K562 (cell line): ENCODE measurements around the gene SLC24A3. TPM values are rescaled to one million over a fixed set of nuclear protein-coding genes. Genes with fewer than 3 reads are reported as not detected.

ENCODE experiments used
- ATF3 ChIP-seq, 2 experiments: fragments of 450-650 bp in 1 of 2; sonication (generic) in 1 of 2; formaldehyde crosslinking in 1 of 2; IDR thresholded peaks in 1 of 2; conservative IDR thresholded peaks in 1 of 2; 2 replicates each; pipeline versions ENCODE4 v1.6.1 to v1.8.1; 2016 to 2023; ENCODE audit warnings: mild to moderate bottlenecking in 2 of 2, moderate library complexity in 2 of 2, inconsistent platforms in 1 of 2, missing genetic modification reagents in 1 of 2
- BDP1 ChIP-seq: IDR thresholded peaks from 3 replicates; pipeline ENCODE4 v1.6.1; 2011; ENCODE audit not compliant: insufficient read length, insufficient read depth
- EGR1 ChIP-seq: fragments of 450-650 bp; conservative IDR thresholded peaks from 2 replicates; pipeline ENCODE4 v1.6.1; 2017; ENCODE audit warnings: mild to moderate bottlenecking
- EHMT2 ChIP-seq: fragments of 450-650 bp; IDR thresholded peaks from 2 replicates; pipeline ENCODE4 v1.6.1; 2018; ENCODE audit warnings: antibody characterized with exemption
- HNRNPH1 ChIP-seq: fragments of 200-400 bp; formaldehyde crosslinking; optimal IDR thresholded peaks from 2 replicates; pipeline ENCODE3; 2017; ENCODE audit warnings: low read depth, mild to moderate bottlenecking, low read length, moderate library complexity
- ILK ChIP-seq: fragments of 450-650 bp; IDR thresholded peaks from 2 replicates; pipeline ENCODE4 v1.6.1; 2016; ENCODE audit warnings: missing genetic modification characterization, low read depth, mild to moderate bottlenecking, missing compliant biosample characterization, moderate library complexity, borderline replicate concordance
- JUNB ChIP-seq: fragments of 450-650 bp; formaldehyde crosslinking; conservative IDR thresholded peaks from 2 replicates; pipeline ENCODE4 v1.4.0; 2020; ENCODE audit warnings: mild to moderate bottlenecking
- KDM5B ChIP-seq: fragments of 200-600 bp; sonication (generic); IDR thresholded peaks from 2 replicates; pipeline ENCODE4 v1.6.1; 2012; ENCODE audit warnings: low read depth, mild to moderate bottlenecking, moderate library complexity, low read length, control low read depth, inconsistent platforms; ENCODE audit not compliant: insufficient replicate concordance
- MTF1 ChIP-seq: fragments of 250-450 bp; sonication (Bioruptor Pico); IDR thresholded peaks from 2 replicates; pipeline ENCODE4 v1.9.0; 2021; ENCODE audit warnings: moderate library complexity, mild to moderate bottlenecking, inconsistent platforms, borderline replicate concordance
- PATZ1 ChIP-seq: fragments of 250-450 bp; sonication (Bioruptor Pico); IDR thresholded peaks from 2 replicates; pipeline ENCODE4 v1.5.0; 2020; ENCODE audit warnings: mild to moderate bottlenecking, borderline replicate concordance
- RAD21 ChIP-seq, 2 experiments: fragments of 250-450 bp in 1 of 2; fragments of 450-650 bp in 1 of 2; sonication (Bioruptor Pico) in 1 of 2; formaldehyde crosslinking in 1 of 2; IDR thresholded peaks in 1 of 2; conservative IDR thresholded peaks in 1 of 2; 2 replicates each; pipeline versions ENCODE4 v1.4.0 to v1.8.0; 2020 to 2022; ENCODE audit warnings: mild to moderate bottlenecking in 2 of 2, moderate library complexity in 1 of 2
- TFAM ChIP-seq: fragments of 250-450 bp; sonication (Bioruptor Pico); conservative IDR thresholded peaks from 2 replicates; pipeline ENCODE4 v1.5.0; 2021; ENCODE audit warnings: mild to moderate bottlenecking, moderate library complexity
- ZBTB11 ChIP-seq, 3 experiments: fragments of 200-800 bp in 1 of 3; fragments of 250-450 bp in 1 of 3; fragments of 450-650 bp in 1 of 3; sonication (Bioruptor Pico) in 1 of 3; sonication (Bioruptor generic) in 1 of 3; formaldehyde crosslinking in 1 of 3; IDR thresholded peaks; 2 replicates each; pipeline versions ENCODE4 v1.6.1 to v1.8.0; 2016 to 2022; ENCODE audit warnings: mild to moderate bottlenecking in 2 of 3, missing genetic modification characterization in 2 of 3, missing compliant biosample characterization in 1 of 3, moderate library complexity in 1 of 3
- ZNF124 ChIP-seq: sonication (generic); formaldehyde crosslinking; IDR thresholded peaks from 2 replicates; pipeline ENCODE4 v1.8.1; 2022; ENCODE audit warnings: missing genetic modification reagents
- ZNF24 ChIP-seq: fragments of 450-650 bp; IDR thresholded peaks from 2 replicates; pipeline ENCODE4 v1.6.1; 2016
- ZNF511 ChIP-seq: sonication (generic); formaldehyde crosslinking; IDR thresholded peaks from 2 replicates; pipeline ENCODE4 v1.8.0; 2022; ENCODE audit warnings: mild to moderate bottlenecking, missing genetic modification reagents
- ZSCAN29 ChIP-seq: fragments of 450-650 bp; IDR thresholded peaks from 2 replicates; pipeline ENCODE4 v1.6.1; 2017
- polyA plus RNA-seq, 8 experiments: library from polyadenylated mRNA; depleted of rRNA in 4 of 8; stranded (reverse) in 5 of 8; unstranded in 3 of 8; fragments of >200 nt; fragmentation: Nextera tagmentation in 2 of 8; fragmentation: Illumina TruSeq in 1 of 8; extraction: Ambion mirVana in 2 of 8; extraction: Trizol in 1 of 8; gene quantifications; 2 replicates each; pipeline versions ENCODE4 v1.2.1 to v1.2.3, GENCODE V29; 2011 to 2014; ENCODE audit warnings: inconsistent platforms in 1 of 8, missing spikeins in 1 of 8
- total RNA-seq, 7 experiments: library from RNA; depleted of rRNA in 6 of 7; stranded (reverse); fragments of >200 nt in 6 of 7; fragmentation: Illumina TruSeq in 2 of 7; extraction: Trizol in 2 of 7; gene quantifications; 2 replicates each; pipeline versions ENCODE4 v1.2.1 to v1.2.3, GENCODE V29; 2011 to 2021; ENCODE audit warnings: low replicate concordance in 1 of 7
- TF ChIP-seq, protein P1 (sequence below): fragments of 450-650 bp; formaldehyde crosslinking; IDR thresholded peaks from 2 replicates; pipeline ENCODE4 v1.4.0; 2022; ENCODE audit warnings: mild to moderate bottlenecking, moderate library complexity

The SLC24A3 gene
- total and polyA plus RNA-seq, 9 of the 15 experiments (the other 6 are each of a cell fraction or from before 2014, with no cell fraction given): not detected

DNA sequence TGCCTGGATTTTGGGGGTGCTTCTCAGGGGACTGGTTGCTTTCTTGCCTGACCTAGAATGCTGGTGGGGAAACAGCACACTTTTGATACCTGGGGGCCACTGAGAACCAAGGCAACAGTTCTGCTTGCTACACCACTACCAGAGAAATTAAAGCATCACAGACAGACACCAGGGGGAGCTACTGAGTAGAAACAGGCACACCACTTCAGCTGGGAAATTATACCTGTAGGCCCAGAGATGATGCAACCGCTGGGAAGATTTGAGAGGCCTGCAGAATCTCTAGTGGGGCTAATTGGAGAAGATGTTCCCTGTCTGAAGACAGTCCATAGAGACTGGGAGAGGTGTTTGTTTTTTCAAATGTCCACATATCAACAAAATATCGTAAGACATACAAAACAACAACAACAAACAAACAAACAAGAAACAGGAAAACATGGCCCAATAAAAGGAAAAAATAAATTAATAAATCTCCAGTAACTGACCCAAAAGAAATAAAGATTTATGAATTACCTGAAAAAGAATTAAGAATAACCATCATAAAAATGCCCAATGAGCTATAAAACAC is 416.2 kb downstream of the SLC24A3 start (continued):
- TF ChIP-seq RAD21 (CRISPR knock-in tag; conservative IDR thresholded peaks at IDR 0.05 in 1 of 2, IDR thresholded peaks at IDR 0.05 in 1 of 2) (peak in 1 of 2 experiments; percentile 45; a peak in 2 of 4 replicates), HNRNPH1 (no peak), ZNF511 (no peak), ZNF24 (no peak), TFAM (no peak), PATZ1 (CRISPR knock-in tag) (no peak), ATF3 (IDR thresholded peaks at IDR 0.05) (peak; percentile 95), ATF3 (CRISPR knock-in tag; conservative IDR thresholded peaks at IDR 0.05) (peak; percentile 57; the same call in 1 of the 2 replicates), ZBTB11 (CRISPR knock-in tag; IDR thresholded peaks at IDR 0.05) (no peak), EHMT2 (0 out of 2 replicates have a peak, but pooled peaks have one; percentile 21), BDP1 (no peak), EGR1 (no peak), JUNB (no peak), KDM5B (no peak), MTF1 (CRISPR knock-in tag) (no peak), ZSCAN29 (no peak), ZNF124 (CRISPR knock-in tag) (no peak), ILK (no peak)
- TF ChIP-seq, protein P1, sequence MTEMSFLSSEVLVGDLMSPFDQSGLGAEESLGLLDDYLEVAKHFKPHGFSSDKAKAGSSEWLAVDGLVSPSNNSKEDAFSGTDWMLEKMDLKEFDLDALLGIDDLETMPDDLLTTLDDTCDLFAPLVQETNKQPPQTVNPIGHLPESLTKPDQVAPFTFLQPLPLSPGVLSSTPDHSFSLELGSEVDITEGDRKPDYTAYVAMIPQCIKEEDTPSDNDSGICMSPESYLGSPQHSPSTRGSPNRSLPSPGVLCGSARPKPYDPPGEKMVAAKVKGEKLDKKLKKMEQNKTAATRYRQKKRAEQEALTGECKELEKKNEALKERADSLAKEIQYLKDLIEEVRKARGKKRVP (CRISPR knock-in tag): peak; percentile 76
